DOHH2 (cell line): Measurements from ENCODE around the gene GIT1.

Source experiments
- H3F3A ChIP-seq: fragments of 200-600 bp; sonication (generic), shearing (Covaris generic); 2 replicates; pipeline ENCODE4 v1.6.0; 2016; ENCODE audit warnings: antibody characterized with exemption, mild to moderate bottlenecking; ENCODE audit not compliant: control insufficient read depth, insufficient read depth
- H3K27ac ChIP-seq: fragments of 200-600 bp; sonication (generic); 2 replicates; pipeline ENCODE4 v1.5.1; 2014; ENCODE audit warnings: low read depth, mild to moderate bottlenecking, low read length, moderate library complexity
- H3K27me3 ChIP-seq: fragments of 200-600 bp; sonication (generic); 2 replicates; pipeline ENCODE4 v1.6.1; 2014; ENCODE audit warnings: mild to moderate bottlenecking, low read length, mixed read lengths; ENCODE audit not compliant: control insufficient read depth
- H3K36me3 ChIP-seq: fragments of 200-600 bp; sonication (generic); 2 replicates; pipeline ENCODE4 v1.6.1; 2014; ENCODE audit warnings: mild to moderate bottlenecking, low read length, moderate library complexity, mixed read lengths; ENCODE audit not compliant: control insufficient read depth
- H3K4me1 ChIP-seq: fragments of 200-600 bp; sonication (generic); 2 replicates; pipeline ENCODE4 v1.6.1; 2014; ENCODE audit warnings: mild to moderate bottlenecking, low read length, mixed read lengths; ENCODE audit not compliant: control insufficient read depth
- H3K4me2 ChIP-seq: fragments of 200-600 bp; sonication (generic); 2 replicates; pipeline ENCODE4 v1.6.0; 2014; ENCODE audit warnings: mild to moderate bottlenecking, low read length, moderate library complexity
- H3K4me3 ChIP-seq: fragments of 200-600 bp; sonication (generic); 2 replicates; pipeline ENCODE4 v1.5.1; 2014; ENCODE audit warnings: mild to moderate bottlenecking, low read length, mixed read lengths
- H3K79me2 ChIP-seq: fragments of 200-600 bp; sonication (generic); 2 replicates; pipeline ENCODE4 v1.6.1; 2014; ENCODE audit warnings: mild to moderate bottlenecking, low read length, mixed read lengths; ENCODE audit not compliant: control insufficient read depth
- H3K9me2 ChIP-seq: fragments of 200-600 bp; sonication (generic); replicated peaks from 2 replicates; pipeline ENCODE4 v1.6.1; 2014; ENCODE audit warnings: mild to moderate bottlenecking, low read length, mixed read lengths; ENCODE audit not compliant: control insufficient read depth
- H3K9me3 ChIP-seq: fragments of 200-600 bp; sonication (generic); 2 replicates; pipeline ENCODE4 v1.6.1; 2014; ENCODE audit warnings: antibody characterized with exemption, low read length, mixed read lengths; ENCODE audit not compliant: control insufficient read depth, insufficient read depth
- H4K20me1 ChIP-seq: fragments of 200-600 bp; sonication (generic); 2 replicates; pipeline ENCODE4 v1.6.0; 2014; ENCODE audit warnings: low read depth, mild to moderate bottlenecking, antibody characterized with exemption, low read length, moderate library complexity; ENCODE audit not compliant: control insufficient read depth, insufficient read depth
- EZH2phosphoT487 ChIP-seq: fragments of 200-600 bp; sonication (generic); IDR thresholded peaks from 2 replicates; pipeline ENCODE4 v1.6.1; 2017; ENCODE audit warnings: borderline replicate concordance, mild to moderate bottlenecking, antibody characterized with exemption, low read length, moderate library complexity, mixed read lengths
- TF ChIP-seq, protein P1 (sequence below): fragments of 200-600 bp; sonication (generic); IDR thresholded peaks from one replicate; pipeline ENCODE4 v1.5.1; 2014; ENCODE audit warnings: antibody characterized with exemption, mild to moderate bottlenecking, low read depth, low read length; ENCODE audit not compliant: poor library complexity, severe bottlenecking

The GIT1 gene

DNA sequence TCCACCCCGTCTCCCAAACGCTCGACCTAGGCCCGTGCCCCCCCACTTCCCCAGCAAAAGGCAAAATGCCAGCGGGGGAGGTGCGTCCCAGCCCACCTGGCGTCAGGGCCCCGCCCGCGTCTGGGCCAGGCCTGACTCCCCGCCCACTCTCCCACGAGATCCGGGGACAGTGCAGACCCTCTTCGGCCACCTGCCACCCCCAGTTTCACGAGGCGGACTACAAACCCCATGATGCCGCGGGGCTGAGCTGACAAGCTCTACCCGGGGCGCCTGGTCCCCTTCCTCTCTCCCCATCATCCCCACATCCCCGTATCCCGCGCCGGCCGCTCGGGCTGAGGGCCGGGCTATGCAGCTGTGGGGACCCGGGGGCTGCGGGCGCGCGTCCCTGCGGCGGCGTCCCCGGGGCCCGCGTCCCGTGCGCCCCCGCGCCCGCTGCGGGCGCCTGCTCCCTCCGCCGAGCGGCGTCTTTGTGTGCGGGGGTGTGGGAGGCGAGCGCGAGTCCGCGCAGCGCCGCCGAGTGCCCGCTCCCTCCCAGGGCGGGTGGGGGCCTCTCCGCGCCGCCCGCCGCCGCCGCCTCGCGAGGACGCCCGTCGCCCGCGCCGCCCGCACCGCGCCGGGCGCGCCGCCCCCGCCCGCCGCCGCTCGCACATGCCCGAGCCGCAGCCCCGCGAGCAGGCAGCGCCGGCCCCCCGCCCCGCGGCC is 3.6 kb upstream of the GIT1 start, which contains the start of gene ANKRD13B:
Gene ANKRD13B (plus strand): TSS at position 283 of the 702 bp plus-strand sequence. CDS start 490 bp downstream, outside the sequence.
- Histone ChIP-seq H3K4me3 (peak within 1 kb of the TSS; percentile 88), H3K79me2 (peaks cover 58% of the 10 kb centered on the region), H3K27me3 (no peaks in the 10 kb centered on the region), H3K4me1 (peaks cover 50% of the 10 kb centered on the region), H3K9me2 (no peaks in the 10 kb centered on the region), H3K27ac (peak within 1 kb of the TSS; percentile 23), H3F3A (peaks cover 13% of the 10 kb centered on the region), H3K36me3 (0 out of 2 replicates have a peak, but pooled peaks cover 6% of the 10 kb centered on the region), H3K4me2 (peak within 1 kb of the TSS; percentile 95), H4K20me1 (0 out of 2 replicates have a peak, but pooled peaks cover 6% of the 10 kb centered on the region), H3K9me3 (no peaks in the 10 kb centered on the region)
- TF ChIP-seq, protein P1, sequence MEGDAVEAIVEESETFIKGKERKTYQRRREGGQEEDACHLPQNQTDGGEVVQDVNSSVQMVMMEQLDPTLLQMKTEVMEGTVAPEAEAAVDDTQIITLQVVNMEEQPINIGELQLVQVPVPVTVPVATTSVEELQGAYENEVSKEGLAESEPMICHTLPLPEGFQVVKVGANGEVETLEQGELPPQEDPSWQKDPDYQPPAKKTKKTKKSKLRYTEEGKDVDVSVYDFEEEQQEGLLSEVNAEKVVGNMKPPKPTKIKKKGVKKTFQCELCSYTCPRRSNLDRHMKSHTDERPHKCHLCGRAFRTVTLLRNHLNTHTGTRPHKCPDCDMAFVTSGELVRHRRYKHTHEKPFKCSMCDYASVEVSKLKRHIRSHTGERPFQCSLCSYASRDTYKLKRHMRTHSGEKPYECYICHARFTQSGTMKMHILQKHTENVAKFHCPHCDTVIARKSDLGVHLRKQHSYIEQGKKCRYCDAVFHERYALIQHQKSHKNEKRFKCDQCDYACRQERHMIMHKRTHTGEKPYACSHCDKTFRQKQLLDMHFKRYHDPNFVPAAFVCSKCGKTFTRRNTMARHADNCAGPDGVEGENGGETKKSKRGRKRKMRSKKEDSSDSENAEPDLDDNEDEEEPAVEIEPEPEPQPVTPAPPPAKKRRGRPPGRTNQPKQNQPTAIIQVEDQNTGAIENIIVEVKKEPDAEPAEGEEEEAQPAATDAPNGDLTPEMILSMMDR: no peak
- no peak for TF ChIP-seq EZH2phosphoT487

GRCh38 chr17:29591737-29592608 is 2.5 kb upstream of the GIT1 start:
- H3F3A ChIP-seq: peaks cover 13% of the 10 kb centered on the region
- peak overlapping the region; percentile 94 for H3K4me2 ChIP-seq
- peak overlapping the region; percentile 59 for H3K27ac ChIP-seq
- 0 out of 2 replicates have a peak, but pooled peaks cover 9% of the 10 kb centered on the region for H4K20me1 ChIP-seq
- H3K79me2 ChIP-seq: peaks cover 63% of the 10 kb centered on the region
- H3K4me3 ChIP-seq: peak overlapping the region; percentile 74
- TF ChIP-seq EZH2phosphoT487: no peak
- TF ChIP-seq, protein P1: peak; percentile 97
- H3K4me1 ChIP-seq: peaks cover 60% of the 10 kb centered on the region
- H3K27me3 ChIP-seq: no peaks in the 10 kb centered on the region
- no peaks in the 10 kb centered on the region for H3K9me3 ChIP-seq
- 0 out of 2 replicates have a peak, but pooled peaks cover 6% of the 10 kb centered on the region for H3K36me3 ChIP-seq
- H3K9me2 ChIP-seq: no peaks in the 10 kb centered on the region

DNA sequence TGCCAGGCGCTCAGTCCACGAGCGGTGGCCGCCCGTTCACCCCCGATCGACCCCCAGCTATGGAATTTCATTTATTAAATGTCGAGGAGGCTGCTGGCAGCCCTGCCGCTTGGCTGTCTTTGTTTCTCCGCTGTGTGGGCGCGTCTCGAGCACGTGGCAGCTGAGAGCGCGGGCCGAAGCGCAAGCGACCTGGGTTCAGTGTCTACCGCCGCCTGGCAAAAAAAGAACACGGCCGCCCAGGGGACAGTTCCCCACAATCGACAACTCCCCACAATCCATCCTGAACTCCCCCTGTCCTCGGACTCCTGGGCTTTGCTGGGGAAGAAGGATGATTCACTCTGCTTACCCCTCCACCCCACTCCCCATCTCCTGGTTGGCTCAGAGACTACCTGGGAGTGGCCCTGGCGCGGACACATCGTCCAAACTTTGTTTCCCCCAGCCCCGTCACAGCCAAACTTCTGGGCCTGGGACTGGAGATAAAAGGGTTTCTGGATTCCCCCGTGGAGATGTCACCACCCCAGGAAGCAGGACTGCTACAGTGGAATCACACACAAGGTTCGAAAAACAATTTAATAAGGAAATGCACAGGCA is 1.8 kb upstream of the GIT1 start:
- Histone ChIP-seq H3K4me2 (peak overlapping the region; percentile 94), H3K79me2 (peaks cover 64% of the 10 kb centered on the region), H3F3A (peaks cover 13% of the 10 kb centered on the region), H3K4me1 (peaks cover 68% of the 10 kb centered on the region), H3K36me3 (0 out of 2 replicates have a peak, but pooled peaks cover 6% of the 10 kb centered on the region), H3K9me3 (no peaks in the 10 kb centered on the region), H3K4me3 (peak overlapping the region; percentile 74), H4K20me1 (0 out of 2 replicates have a peak, but pooled peaks cover 9% of the 10 kb centered on the region), H3K27me3 (no peaks in the 10 kb centered on the region), H3K9me2 (no peaks in the 10 kb centered on the region), H3K27ac (peak overlapping the region; percentile 59)
- no peak for TF ChIP-seq EZH2phosphoT487
- TF ChIP-seq, protein P1: no peak
